Measurements from ENCODE around the gene GNAZ.
"Not testable (repeated sequence)": the region's sequence is repeated elsewhere in the genome, so short reads cannot be mapped to it uniquely, and the experiment has no call there.

Gene GNAZ

GRCh38 chr22:23070418-23071229, at the start of gene GNAZ:
Gene GNAZ (plus strand): TSS chr22:23070519. CDS start chr22:23095696, 25,177 bp downstream.
- no peak for DNase-seq

- no peak for DNase-seq
Measured at GRCh38 chr22:23020659-23021293, 49.5 kb upstream of the GNAZ start.

GRCh38 chr22:23021660-23022353, 48.5 kb upstream of the GNAZ start:
- not testable (repeated sequence) for DNase-seq

GRCh38 chr22:23023294-23023693, 47.0 kb upstream of the GNAZ start:
- DNase-seq, result no peak

GRCh38 chr22:23026777-23027176, 43.5 kb upstream of the GNAZ start:
- DNase-seq, result no peak

GRCh38 chr22:23027849-23028248, 42.5 kb upstream of the GNAZ start:
- not testable (repeated sequence) for DNase-seq

- DNase-seq, result no peak
Measured at GRCh38 chr22:23029521-23030228, 40.6 kb upstream of the GNAZ start.

GRCh38 chr22:23031381-23031780, 38.9 kb upstream of the GNAZ start:
- DNase-seq, result no peak

- no peak for DNase-seq
Measured at GRCh38 chr22:23031786-23032185, 38.5 kb upstream of the GNAZ start.

GRCh38 chr22:23032658-23033057, 37.7 kb upstream of the GNAZ start:
- no peak for DNase-seq

GRCh38 chr22:23033116-23033905, 37.0 kb upstream of the GNAZ start:
- no peak for DNase-seq

- DNase-seq, result no peak
Measured at GRCh38 chr22:23034621-23035556, 35.4 kb upstream of the GNAZ start.

GRCh38 chr22:23035557-23036277, 34.6 kb upstream of the GNAZ start:
- DNase-seq, result no peak

- DNase-seq, result no peak
Measured at GRCh38 chr22:23036684-23037428, 33.5 kb upstream of the GNAZ start.

GRCh38 chr22:23037429-23038333, 32.6 kb upstream of the GNAZ start:
- no peak for DNase-seq

GRCh38 chr22:23038334-23038642, 32.0 kb upstream of the GNAZ start:
- DNase-seq, result no peak

GRCh38 chr22:23038902-23039301, 31.4 kb upstream of the GNAZ start:
- no peak for DNase-seq

- DNase-seq, result no peak
Measured at GRCh38 chr22:23042179-23042578, 28.1 kb upstream of the GNAZ start.

GRCh38 chr22:23044570-23044969, 25.7 kb upstream of the GNAZ start:
- no peak for DNase-seq
